ENCODE results near the gene MUC5AC. TPM values are rescaled to one million over a fixed set of nuclear protein-coding genes. Genes with fewer than 3 reads are reported as not detected.
"Not testable (repeated sequence)": the region's sequence is repeated elsewhere in the genome, so short reads cannot be mapped to it uniquely, and the experiment has no call there.

Gene MUC5AC
- total and polyA plus RNA-seq, 10 donors, result under 0.01 TPM; not detected in 8

GRCh38 chr11:1156506-1157340 lies 1.0 kb upstream of the MUC5AC start:
- Histone ChIP-seq H3K9me3 (no peaks in the 10 kb centered on the region), H3K36me3 (no peaks in the 10 kb centered on the region), H3K27me3 (replicated peaks in 1 of 7) (peaks cover 0 to 43% (median 0%) of the 10 kb centered on the region in 7 donors), H3K4me3 (no peak overlapping the region), H3K27ac (no peak overlapping the region), H3K4me1 (peaks cover 0 to 24% (median 5%) of the 10 kb centered on the region in 6 donors)
- no peak for TF ChIP-seq CTCF (IDR thresholded peaks at IDR 0.05 in 8 of 11, conservative IDR thresholded peaks at IDR 0.05 in 3 of 11)
- TF ChIP-seq POLR2AphosphoS5 (IDR thresholded peaks at IDR 0.05), result no peak
- no peak for TF ChIP-seq POLR2A (IDR thresholded peaks at IDR 0.05)
- no peak for DNase-seq
- intact Hi-C loops (cut with DNase I; ENCODE audit: low total_unique reads), result no loop called here
- 79 to 85% (median 81%) methylated on average over 7 of the region's 7 CpGs for WGBS, 5 donors

GRCh38 chr11:1157341-1157644 lies 460 bp upstream of the MUC5AC start:
- intact Hi-C loops (cut with DNase I; ENCODE audit: low total_unique reads), result no loop called here
- no peaks in the 10 kb centered on the region for H3K36me3 ChIP-seq

GRCh38 chr11:1158681-1159487 lies 1.1 kb downstream of the MUC5AC start:
- H3K4me3 ChIP-seq, result no peak overlapping the region
- 79 to 88% (median 87%) methylated on average over 21 to 32 of the region's 32 CpGs for WGBS, 5 donors
- H3K36me3 ChIP-seq, result no peaks in the 10 kb centered on the region
- intact Hi-C loops (cut with DNase I; ENCODE audit: low total_unique reads), result no loop called here
- H3K27ac ChIP-seq, result no peak overlapping the region
- no peaks in the 10 kb centered on the region for H3K9me3 ChIP-seq
- DNase-seq, result peak; percentile 58
- H3K27me3 ChIP-seq (replicated peaks in 1 of 7), result peaks cover 0 to 40% (median 0%) of the 10 kb centered on the region in 7 donors
- peaks cover 0 to 10% (median 0%) of the 10 kb centered on the region in 6 donors for H3K4me1 ChIP-seq
- TF ChIP-seq POLR2AphosphoS5 (IDR thresholded peaks at IDR 0.05), result no peak
- TF ChIP-seq CTCF (IDR thresholded peaks at IDR 0.05 in 8 of 11, conservative IDR thresholded peaks at IDR 0.05 in 3 of 11), result no peak
- TF ChIP-seq POLR2A (IDR thresholded peaks at IDR 0.05), result no peak

More at GRCh38 chr11:1157341-1157644, 460 bp upstream of the MUC5AC start:
- Histone ChIP-seq H3K4me1 (peaks cover 0 to 19% (median 3%) of the 10 kb centered on the region in 6 donors), H3K27me3 (replicated peaks in 1 of 7) (peaks cover 0 to 43% (median 0%) of the 10 kb centered on the region in 7 donors), H3K9me3 (no peaks in the 10 kb centered on the region), H3K4me3 (no peak overlapping the region), H3K27ac (no peak overlapping the region)
- 65 to 77% (median 74%) methylated on average over 4 of the region's 4 CpGs for WGBS, 5 donors
- TF ChIP-seq POLR2AphosphoS5 (IDR thresholded peaks at IDR 0.05) (no peak), POLR2A (IDR thresholded peaks at IDR 0.05) (no peak), CTCF (IDR thresholded peaks at IDR 0.05 in 8 of 11, conservative IDR thresholded peaks at IDR 0.05 in 3 of 11) (no peak)
- DNase-seq, result no peak

GRCh38 chr11:1159488-1160220 lies 1.9 kb downstream of the MUC5AC start:
- WGBS, 5 donors, result 61 to 83% (median 75%) methylated on average over 3 to 23 of the region's 24 CpGs
- H3K27ac ChIP-seq; H3K9me3 ChIP-seq; H3K36me3 ChIP-seq; intact Hi-C loops (cut with DNase I; ENCODE audit: low total_unique reads); H3K4me1 ChIP-seq; H3K4me3 ChIP-seq; DNase-seq: not testable (repeated sequence)
- peaks cover 0 to 45% (median 0%) of the 10 kb centered on the region in 7 donors for H3K27me3 ChIP-seq (replicated peaks in 1 of 7)
